Suppressor macrophage treated with lipopolysaccharide for 1 hour (primary cell): ENCODE data around the gene EGFR.
A peak's percentile ranks its signal among the peaks of the same experiment; 100 is the strongest.

Source experiments
- DNase-seq, 3 donors: peaks; one replicate each; pipeline ENCODE4 v3.0.0-alpha.2; 2020 to 2022

EGFR gene

DNA sequence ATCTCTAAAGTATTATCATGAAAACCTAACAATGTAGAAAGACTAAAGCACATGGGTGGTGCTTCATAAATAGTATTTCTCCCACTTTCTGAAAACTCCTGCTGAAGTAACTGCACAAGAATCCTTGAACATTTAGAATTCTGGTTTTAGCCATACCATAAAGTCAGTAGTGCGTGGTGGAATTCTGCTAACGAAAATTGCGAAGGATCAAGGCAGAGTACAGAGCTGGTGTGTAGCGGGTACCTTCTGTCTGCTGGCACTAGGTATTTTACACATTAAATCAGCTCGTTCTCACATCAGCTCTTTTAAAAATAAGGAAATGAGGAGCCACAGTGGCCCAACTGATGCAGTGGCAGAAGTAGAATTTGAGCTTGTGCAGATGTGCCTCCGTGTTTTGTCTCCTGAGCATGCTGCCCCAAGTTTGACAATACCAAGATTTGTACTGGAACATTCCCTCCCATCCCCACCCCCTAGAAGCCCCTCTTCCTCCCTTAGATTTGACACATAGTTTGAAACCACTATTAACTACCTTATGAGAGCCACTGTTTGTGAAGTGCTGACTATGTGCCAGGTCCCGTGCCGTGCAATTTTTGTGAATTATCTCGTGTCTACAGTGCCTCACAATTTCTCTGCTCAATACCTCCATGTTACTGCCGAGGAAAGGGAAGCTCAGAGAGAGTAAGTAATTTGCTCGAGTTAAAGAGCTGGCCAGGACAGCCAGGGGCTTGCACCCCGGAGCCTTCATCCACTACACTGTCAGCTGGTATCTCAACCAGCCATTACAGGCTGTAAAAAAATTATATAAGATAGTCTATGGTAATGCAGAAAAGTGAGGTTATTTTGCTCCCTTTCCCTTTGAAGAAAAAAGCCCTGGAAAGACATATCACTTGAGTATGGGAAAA lies 66.9 kb downstream of the EGFR start:
- no peak for DNase-seq

DNA sequence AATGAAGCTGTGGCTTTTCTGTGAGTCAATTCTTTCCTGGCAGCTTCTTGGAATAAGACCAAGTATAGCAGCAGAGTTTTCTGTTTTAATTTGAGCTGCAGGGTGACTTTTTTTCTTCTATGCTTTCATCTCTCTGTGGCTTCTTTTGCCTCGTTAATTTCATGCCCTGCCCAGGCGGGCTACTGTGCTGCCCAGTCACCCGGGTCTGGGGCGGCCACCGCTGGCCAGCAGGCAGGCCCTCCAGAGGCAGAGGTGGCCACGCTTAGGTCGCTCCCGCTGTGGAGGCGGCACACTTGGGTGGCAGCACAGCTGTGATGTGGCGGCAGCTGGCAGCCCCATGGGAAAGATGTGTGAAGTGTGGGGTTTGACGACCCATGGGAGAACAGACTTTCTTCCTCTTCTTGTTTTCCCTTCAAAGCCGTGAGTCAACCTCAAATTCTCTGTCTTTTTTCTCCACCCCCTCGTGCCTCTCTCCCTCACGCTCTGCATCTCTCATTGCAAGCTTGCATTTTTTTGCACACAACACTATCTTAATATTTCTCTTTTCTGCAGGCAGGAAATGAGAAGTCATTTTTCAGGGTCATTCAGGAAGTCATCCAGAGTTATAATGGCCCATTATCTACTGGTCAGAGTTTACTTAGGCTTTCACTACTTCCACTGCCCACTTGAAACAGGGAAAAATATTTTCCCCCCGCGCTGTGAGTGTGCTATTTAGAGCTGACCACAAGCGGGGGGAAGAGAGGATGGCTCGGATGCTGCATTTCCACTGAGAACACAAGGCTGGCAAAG lies 67.8 kb downstream of the EGFR start:
- DNase-seq = peak in 2 of 3 donors; percentile 2 to 7

DNA sequence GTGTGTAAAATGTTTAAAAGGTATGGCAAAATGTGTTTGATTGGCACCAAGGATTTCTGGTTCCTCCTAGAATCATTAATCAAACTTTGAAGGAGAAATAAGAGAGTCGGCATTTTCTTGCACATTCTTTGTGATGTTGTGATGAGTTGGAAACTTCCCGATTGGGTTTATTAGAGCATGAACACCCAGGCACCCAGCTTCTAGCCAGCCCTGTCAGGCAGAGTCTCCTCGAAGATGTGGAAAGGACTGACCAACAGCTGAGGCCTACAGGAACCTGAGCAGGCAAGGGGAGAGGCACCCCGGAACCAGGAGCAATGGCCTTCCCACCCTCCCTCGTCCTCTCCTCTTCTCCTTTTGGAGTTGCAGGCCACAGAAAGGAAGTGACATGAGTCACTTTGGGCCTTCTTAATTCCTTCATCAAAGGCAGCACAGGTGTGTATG lies 68.7 kb downstream of the EGFR start:
- no peak for DNase-seq

DNA sequence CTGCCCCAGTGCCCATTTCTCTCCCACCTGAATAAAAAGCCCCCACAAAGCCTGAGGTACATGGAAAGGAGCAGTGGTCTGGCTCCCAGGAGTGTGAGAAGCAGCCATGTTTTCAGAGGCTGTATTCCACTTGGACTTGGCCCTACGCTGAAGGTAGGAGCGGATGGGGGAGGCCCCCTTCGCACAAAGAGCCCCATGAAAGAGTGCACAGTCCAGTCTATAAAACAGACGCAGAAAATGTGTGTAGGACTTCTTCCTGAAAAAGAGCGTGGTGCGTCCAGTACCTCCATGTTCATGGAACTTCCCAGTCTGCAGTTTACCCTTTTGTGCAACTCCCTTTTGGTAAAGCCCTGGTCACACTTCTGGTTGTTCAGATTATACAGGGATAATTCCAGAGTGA lies 69.3 kb downstream of the EGFR start:
- DNase-seq = no peak

DNA sequence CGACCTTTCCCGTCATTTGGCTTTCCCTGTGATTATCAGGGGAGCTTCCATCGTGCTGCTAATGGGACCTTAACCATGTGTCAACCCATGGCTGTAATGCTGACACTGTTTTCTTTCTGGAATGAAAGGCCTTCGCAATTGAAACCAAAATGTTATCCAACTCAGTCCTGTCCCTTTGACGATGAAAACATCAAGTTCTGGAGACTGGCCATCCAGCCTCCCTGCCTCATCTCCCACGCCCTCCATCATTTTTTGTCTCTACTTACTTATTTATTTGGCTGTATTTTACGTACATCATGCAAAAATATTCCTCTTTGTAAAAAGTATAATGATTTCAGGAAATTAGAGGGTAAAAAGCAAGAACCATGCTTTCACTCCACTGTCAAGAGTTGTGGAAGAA lies 69.8 kb downstream of the EGFR start:
- DNase-seq = no peak

DNA sequence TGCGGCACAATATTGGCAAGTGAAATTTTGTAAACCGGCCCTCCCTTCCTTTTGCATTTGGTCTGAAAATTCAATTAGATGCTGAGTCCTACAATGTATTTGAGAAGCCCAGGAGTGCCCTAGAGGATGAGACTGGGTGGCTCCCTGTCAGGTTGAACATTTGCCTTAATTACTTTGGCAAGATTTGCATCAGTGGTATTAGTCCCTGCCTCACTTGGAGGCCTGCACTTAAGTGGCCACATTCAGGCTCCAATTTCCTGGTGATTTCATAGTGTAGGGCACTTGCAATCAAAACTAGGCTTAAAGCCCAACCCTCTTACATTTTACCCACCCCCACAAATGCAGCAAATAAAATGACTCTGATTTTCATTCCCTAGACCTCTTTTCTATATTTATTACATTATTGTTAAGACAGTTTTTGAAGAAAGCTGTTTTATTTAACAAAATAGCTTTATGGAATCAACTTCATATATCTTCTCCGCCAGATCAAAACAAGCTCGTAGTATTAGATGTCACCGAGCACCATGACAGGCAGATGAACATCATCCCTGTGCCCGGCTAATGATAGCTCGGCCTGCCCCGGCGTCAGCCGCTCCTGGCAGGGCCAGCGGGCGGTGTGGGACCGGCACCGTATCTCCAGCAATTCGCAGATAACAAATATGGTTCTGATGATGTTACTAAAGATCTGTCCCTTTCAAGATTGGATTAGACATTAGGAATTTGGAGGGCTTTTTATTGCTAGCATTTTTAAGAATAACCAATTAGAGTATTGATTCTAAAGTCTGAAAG lies 73.6 kb downstream of the EGFR start:
- no peak for DNase-seq

DNA sequence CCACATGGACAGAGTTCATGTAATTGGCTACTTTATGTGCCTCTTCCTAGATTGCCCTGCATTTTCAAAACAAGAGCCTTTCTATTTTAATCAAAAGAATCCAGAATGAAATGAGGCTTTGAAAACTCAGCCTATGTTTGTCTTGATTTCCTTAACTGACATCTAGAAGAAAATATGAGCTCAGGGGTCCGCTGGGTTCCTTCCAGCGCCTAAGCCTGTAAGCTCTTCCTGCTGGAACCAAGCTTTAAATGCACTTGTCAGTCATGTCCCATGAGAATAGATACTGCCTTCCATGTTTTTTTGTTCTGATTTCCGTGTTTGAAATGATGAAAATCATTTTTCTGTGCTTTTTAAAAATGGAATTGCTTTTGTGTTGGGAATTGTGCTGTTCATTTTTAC lies 74.2 kb downstream of the EGFR start:
- DNase-seq = no peak

DNA sequence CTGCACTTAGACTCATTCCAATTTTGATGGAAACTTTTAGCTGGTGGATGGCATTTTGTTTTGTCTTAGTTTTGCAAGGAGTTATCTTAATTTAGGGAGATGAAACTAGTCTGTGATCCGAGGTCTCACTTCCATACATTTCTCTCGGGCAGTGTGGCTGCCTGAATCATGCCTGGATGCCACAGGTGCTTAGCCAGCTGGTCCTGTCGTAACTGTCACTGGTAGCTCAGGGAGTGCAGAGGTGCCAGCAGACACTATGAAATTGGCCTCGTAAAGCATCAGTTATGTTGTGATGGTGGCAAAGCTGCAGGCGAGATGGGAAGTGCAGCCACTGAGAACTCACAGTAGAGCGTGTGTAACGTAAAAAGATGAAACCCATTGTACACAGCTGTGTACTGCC lies 74.9 kb downstream of the EGFR start:
- no peak for DNase-seq

DNA sequence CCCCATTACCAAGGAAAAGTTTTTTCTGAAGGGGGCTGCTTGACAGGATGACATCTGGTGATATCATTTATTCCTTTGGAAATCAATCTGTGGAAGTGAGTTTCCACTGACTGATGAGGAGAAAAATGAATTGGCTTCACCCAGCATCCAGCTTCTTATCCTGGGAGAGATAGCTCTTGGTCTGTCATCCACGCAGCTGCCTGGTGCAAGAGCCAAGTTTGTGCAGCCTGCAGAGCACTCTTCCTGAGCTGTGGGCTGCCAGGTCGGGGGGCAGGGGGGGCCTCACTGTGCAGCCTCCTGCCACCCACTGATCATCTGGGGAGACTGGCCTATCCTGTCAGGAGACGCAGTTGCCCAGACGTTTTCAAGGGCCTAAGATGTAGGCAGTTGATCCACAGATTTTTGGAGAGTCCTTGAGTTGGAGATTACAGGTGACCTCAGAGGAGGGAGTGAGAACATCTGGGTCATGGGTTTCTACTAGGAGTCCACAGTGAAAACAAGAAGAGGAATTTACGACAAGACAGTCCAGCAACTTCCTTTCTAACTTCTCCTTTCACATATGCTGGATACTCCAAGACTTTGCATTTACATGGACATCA lies 75.4 kb downstream of the EGFR start:
- no peak for DNase-seq

DNA sequence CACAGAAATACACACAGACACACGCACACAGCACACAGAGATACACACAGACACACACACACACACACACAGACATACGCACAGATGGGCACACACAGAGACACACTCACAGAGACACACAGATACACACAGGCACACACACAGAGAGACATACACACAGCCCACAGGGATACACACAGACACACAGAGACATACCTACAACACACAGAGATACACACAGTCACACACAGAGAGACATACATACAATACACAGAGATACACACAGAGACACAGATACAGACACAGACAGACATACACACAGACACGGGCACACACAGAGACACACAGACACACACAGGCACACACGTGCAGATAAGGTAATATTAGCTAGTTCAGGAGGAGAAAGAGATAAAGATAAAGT lies 76.9 kb downstream of the EGFR start:
- no peak for DNase-seq

DNA sequence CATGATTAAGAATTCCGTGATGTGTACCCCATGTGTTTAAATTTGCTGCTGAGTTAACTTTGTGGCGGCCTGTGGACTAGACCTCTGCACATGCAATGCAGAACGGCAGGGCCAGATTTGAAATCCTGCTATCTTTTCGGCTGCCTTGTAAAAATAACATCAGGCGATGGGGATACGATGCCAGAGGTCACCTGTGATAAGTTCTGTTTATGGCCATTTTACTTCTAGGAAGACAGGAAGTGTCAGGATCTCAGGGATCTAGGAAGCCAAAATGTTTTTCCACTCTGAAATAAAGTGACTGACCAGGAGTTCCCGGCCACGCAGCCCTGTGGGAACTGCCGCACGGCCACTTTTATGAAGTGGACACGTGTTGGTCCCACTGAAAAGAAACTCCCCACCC lies 77.5 kb downstream of the EGFR start:
- no peak for DNase-seq

DNA sequence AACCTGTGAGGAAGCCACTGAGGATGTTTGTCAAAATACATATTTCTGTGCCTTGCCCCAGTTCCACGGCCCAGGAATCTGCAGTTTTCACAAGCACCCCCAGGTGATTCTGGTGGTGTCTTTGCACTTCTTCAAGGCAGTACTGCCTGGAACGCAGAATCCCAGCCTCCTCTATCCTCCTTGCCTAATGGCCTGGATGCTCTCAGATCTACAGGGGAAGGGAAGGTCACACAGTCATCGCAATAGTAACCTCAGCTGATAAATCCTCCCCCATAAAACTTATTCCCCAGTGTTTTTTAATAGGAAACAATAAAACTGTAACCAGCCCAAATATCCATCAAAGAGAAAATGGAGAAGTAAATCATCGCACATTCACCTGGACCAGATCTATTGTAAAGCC lies 78.3 kb downstream of the EGFR start:
- no peak for DNase-seq

DNA sequence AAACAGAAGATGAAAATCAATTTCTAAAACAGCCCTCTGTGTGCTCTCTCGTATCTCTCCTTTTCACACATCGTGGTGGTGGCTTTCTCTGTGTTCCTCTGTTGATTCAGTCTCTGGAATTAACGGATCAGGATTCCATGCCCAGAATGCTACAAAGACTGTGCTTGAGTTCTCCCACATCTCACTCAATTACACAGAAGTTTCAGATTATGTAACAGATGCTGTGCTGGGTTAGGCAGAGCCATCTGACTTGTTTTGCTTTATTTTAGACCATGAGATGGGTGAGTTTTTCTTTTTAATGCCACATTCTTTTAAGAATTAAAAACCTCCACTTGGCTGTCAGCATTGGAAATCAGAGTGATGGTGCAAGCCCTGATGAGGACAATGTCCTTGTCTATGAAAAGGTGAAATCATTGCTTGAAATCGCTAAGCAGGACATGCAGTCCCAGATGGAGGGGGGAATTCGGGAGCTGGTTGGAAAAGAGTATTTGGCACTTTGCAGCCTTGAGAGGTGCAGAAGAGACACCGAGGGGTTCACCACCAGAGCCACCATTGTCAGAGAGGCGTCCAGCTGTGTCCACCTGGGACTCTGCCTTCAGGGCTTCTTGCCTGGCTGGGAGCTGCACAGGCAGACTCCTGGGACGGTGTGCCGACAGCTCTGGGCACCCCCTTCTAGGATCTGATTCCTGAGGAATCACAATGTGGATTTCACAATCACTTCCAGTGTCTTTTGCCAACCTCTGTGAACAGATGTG lies 80.4 kb downstream of the EGFR start:
- DNase-seq = no peak

DNA sequence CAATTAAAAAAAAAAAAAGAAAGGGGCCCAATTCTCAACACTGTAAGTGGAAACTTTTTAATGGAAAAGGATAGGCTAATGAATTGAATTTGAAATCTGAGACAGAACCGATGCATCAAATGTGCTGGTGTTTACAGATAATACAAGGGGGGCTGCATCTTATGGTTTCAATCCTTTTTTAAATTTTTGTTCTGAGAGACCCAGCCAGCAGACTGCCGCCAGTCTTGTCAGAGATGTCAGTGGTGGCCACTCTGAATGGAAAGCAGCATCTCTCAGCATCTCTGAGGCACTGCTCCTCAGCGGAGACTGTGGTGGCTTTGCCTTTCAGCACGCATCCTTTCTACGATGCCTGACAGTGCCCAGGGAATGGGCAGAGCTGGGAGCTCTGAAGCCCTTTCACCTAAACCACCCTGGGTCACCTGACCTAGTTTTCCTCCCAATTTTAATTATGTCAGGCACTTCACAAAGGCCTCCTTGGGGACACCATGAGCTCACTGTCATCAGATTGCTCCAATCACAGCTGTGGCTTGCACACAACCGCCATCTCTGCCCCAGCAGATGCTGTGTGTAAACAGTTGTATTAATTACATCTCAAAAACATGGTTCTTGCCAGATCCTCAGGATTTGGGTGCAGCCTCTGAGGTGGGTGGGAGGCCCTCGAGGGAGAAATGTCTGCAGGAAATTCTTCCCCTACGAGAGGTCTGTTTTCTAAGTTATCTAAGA lies 81.2 kb downstream of the EGFR start:
- DNase-seq = no peak

DNA sequence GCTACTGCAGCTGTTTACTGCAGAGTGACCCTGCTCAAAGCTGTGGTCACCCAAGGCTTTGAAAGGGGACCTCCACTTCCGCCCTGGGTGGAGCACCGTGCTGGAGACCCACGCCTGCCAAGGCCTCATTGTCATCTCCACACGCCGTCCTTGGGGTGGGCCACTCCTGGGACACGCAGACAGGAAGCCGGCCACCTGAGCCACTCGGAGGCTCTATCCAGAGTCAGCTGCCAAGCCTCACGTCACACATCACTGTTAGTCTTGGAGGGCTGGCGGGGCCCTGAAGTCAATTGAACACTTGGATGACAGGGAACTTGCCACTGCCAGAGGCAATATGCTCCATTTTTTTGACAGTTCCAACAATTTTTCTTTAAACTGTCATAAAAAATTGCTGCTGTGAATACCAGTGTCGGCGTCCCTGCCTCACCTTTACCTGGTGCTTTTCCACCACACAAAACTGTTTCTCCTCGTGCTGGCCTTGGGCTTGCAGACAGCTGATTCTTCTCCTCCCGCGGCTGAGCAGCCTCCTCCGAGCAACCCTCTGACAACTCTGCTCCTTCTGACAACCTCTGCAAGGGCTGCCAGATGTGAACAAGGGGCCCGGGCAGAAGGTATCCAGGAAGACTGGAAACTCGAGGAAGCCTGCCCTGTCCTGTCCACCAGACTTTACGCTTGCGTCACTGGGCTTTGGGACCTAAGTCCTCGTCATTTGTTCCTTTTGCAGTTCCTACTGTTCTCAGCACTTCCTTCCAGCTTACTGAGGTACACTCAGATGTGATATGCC lies 81.9 kb downstream of the EGFR start:
- DNase-seq = no peak

DNA sequence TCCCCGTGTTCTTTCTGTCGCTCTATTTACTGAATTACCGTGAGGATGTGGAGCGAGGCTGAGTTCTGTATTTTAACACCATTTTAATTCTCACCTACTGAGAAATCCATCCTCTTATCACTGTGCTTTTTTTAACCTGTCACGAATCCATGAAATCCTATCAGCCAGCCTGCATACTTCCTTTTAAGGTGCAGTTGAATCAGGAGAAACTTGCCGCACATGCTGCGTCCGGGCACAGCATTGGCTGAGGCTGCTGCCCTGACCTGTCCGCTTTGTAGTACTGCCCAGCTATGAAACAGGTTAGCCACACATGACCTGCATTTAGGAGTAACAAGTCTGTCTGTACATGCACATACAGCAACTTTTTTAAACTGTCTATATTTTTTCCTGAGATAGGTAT lies 82.5 kb downstream of the EGFR start:
- DNase-seq = no peak

DNA sequence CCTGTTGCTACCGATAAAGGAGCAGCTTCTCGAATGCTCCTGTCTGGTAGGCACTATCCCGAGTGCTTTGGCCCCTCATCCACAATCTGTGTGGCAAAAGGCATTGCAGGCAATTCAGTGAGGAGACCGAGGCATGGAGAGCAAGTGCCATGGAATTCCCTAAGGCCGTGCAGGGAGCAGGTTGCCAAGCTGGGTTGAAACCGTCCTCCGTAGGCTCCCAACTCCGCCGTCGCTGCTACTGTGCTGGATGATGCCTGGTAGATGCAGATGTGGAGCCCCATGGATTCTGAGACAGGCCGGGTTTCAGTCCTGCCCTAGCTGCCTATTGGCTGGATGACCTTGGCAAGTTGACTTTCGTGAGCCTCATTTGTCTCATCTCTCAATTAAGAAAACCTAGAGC lies 85.3 kb downstream of the EGFR start:
- no peak for DNase-seq

DNA sequence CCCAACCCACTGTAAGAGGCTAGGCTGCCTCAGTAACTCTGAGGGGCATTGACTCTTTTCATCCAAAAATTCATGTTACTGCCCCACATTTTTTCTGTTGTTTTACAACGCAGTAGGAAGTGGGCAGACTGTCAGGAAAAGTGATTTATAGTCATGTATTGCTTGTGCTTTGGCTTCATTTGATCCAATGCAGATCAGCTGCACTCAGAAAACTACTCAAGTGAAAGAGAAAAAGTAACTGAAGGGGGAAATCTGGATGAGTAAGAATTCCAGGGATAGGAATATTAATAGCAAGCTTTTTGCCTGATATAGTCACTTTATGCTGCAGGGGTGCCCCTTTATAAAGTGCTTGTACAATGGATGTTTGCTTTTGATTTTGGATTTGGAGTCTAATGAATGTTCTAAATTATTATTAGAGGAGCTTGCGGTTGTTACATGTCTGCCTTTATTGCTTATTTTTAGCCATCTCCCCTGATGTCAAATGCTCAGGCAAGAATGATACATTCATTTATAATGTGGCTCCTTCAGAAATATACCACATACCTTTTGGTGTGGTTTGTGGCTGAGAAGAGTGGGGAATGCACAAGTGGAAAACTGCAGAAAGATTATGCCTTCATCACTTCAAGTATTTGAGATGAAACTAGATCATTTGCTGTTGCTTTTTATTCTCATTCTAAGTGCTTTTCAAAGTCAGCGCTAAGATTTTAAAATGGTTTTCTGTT lies 86.1 kb downstream of the EGFR start:
- no peak for DNase-seq

DNA sequence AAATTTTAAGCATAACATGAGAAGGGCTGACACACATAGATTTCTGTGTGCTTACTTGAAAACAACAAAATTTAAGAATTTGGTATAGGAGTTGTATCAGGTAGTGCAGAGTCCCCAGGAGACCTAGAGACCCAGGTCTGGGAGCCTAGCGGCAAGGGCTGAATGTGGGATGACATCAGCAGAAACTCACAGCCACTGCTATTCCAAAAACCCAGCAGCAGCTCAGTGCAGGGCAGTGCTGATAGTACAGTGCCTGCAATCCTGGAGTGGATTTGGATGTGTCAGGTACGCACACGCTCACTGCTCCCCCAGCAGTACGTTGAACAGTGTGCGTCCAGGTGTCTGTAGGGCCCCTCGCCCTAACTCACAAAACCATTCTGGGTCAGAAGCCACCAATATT lies 87.1 kb downstream of the EGFR start:
- DNase-seq = no peak

DNA sequence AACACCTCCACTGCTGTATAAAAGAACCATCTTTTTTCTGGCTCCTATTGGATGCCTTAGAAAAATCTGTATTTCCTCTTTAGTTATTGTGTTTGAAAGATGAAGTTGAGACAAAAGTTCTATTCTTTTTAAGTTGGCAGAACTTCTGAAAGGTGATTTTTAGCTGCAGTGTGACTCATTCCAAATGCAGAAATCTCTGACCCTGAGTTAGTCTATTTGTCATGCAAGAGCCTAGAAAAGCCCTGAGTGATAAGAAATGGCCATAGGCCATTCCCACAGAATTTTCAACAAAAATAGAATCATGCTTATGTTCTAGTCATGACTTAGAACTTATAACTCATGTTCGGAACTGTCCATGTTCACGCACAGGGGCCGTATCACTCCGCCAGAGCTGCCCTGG lies 89.1 kb downstream of the EGFR start:
- DNase-seq = no peak
